Right lobe of liver (tissue), 6 donors: ENCODE data around the gene ADGRE1. TPM values are rescaled to one million over a fixed set of nuclear protein-coding genes. Genes with fewer than 3 reads are reported as not detected.

Experiments used
- ATAC-seq, 4 donors: fragments of 200-7000 bp; cut with Tn5 transposase; one replicate each; pipeline ENCODE4 v1.9.1; 2020; ENCODE audit warnings: mild to moderate bottlenecking in 4 of 4, moderate library complexity in 4 of 4
- DNase-seq, 3 donors: peaks; one replicate each; pipeline ENCODE4 v3.0.0-alpha.2; 2020
- H3K27ac ChIP-seq, 3 donors: fragments of 200-600 bp; one replicate each; pipeline ENCODE4 v1.8.0; 2022
- H3K27me3 ChIP-seq, 2 donors: fragments of 200-600 bp; one replicate each; pipeline ENCODE4 v1.8.0; 2022
- H3K36me3 ChIP-seq, 4 donors: fragments of 200-600 bp; sonication (generic) in 1 of 4; one replicate each; pipeline versions ENCODE4 v1.5.1 to v1.8.0; 2017 to 2022; ENCODE audit warnings: control low read depth in 1 of 4
- H3K4me1 ChIP-seq, 4 donors: fragments of 200-600 bp; sonication (generic) in 1 of 4; one replicate each; pipeline versions ENCODE4 v1.5.1 to v1.8.0; 2017 to 2022; ENCODE audit warnings: control low read depth in 1 of 4
- H3K4me3 ChIP-seq, 3 donors: fragments of 200-600 bp; one replicate each; pipeline ENCODE4 v1.8.0; 2022
- H3K9me3 ChIP-seq, 4 donors: fragments of 200-600 bp; sonication (generic) in 1 of 4; one replicate each; pipeline versions ENCODE4 v1.5.1 to v1.8.0; 2017 to 2022; ENCODE audit warnings: control low read depth in 1 of 4
- CTCF ChIP-seq, 4 donors: fragments of 200-600 bp in 3 of 4; fragments of 450-650 bp in 1 of 4; IDR thresholded peaks; one replicate each; pipeline versions ENCODE4 v1.5.1 to v1.8.0; 2016 to 2022; ENCODE audit warnings: antibody characterized with exemption in 4 of 4, mild to moderate bottlenecking in 2 of 4
- POLR2A ChIP-seq: fragments of 450-650 bp; IDR thresholded peaks from one replicate; pipeline ENCODE4 v1.6.1; 2017; ENCODE audit warnings: antibody characterized with exemption, mild to moderate bottlenecking
- WGBS: methylation state at CpG from one replicate; pipeline ENCODE4 v1.1.6; 2018; ENCODE audit warnings: low coverage, low lambda C conversion rate; ENCODE audit not compliant: insufficient coverage; ENCODE audit errors: missing lambda C conversion rate; 5-methylcytosine and 5-hydroxymethylcytosine counted together
- intact Hi-C, 2 donors: fragments of 100-400 bp; cut with DNase I; formaldehyde crosslinking; loops; one replicate each; pipeline versions ENCODE4 v1.11.2 to v1.14.1; 2022
- total RNA-seq, 6 experiments: library from RNA; depleted of rRNA in 2 of 6; stranded (reverse); fragments of >200 nt in 2 of 6; fragmentation: NEBNext Ultra II Directional in 3 of 6; extraction: Animal tissue kit (Norgen Biotek cat#: 25700) in 3 of 6; gene quantifications; one replicate each; pipeline versions ENCODE4 v1.1.0 to v1.2.4, GENCODE V29; 2016 to 2023
- donor health status: DM: no; HTN: yes; CAD: no.
- donor health status: DM: no; HTN: no; CAD: no.
- donor health status: DM: no; HTN: no; CAD: no.
- donor health status: DM: no; HTN: yes; CAD: no.
- donor health status: DM: no; HTN: yes; CAD: no.

ADGRE1 gene
- total RNA-seq, 6 experiments from 2014 or later, result 0.18 to 3.3 (median 0.75) TPM

- Histone ChIP-seq H3K9me3 (no peaks in the 10 kb centered on the region), H3K27me3 (no peaks in the 10 kb centered on the region), H3K36me3 (no peaks in the 10 kb centered on the region), H3K27ac (no peak overlapping the region), H3K4me1 (no peaks in the 10 kb centered on the region), H3K4me3 (no peak overlapping the region)
- DNase-seq, result no peak
- 76% methylated on average over 10 of the region's 10 CpGs for WGBS
- TF ChIP-seq CTCF (IDR thresholded peaks at IDR 0.05) (no peak), POLR2A (no peak)
- intact Hi-C loops, result no loop called here
- no peak for ATAC-seq
Measured at GRCh38 chr19:6873708-6874431, 13.5 kb upstream of the ADGRE1 start.

- intact Hi-C loops, result no loop called here
- 27% methylated on average over 2 of the region's 2 CpGs for WGBS
Measured at GRCh38 chr19:6875218-6875617, 12.2 kb upstream of the ADGRE1 start.

GRCh38 chr19:6876748-6877147, 10.6 kb upstream of the ADGRE1 start:
- no peak for DNase-seq
- H3K36me3 ChIP-seq, result no peaks in the 10 kb centered on the region
- no peaks in the 10 kb centered on the region for H3K4me1 ChIP-seq
- no peaks in the 10 kb centered on the region for H3K9me3 ChIP-seq
- ATAC-seq, result peak; percentile 26 to 62 (median 35)
- intact Hi-C loops, result no loop called here
- WGBS, result 6% methylated on average over 6 of the region's 7 CpGs
- no peak overlapping the region for H3K27ac ChIP-seq
- H3K27me3 ChIP-seq, result no peaks in the 10 kb centered on the region
- H3K4me3 ChIP-seq, result no peak overlapping the region
- TF ChIP-seq POLR2A, result no peak
- TF ChIP-seq CTCF (IDR thresholded peaks at IDR 0.05), result no peak

More at GRCh38 chr19:6875218-6875617, 12.2 kb upstream of the ADGRE1 start:
- Histone ChIP-seq H3K9me3 (no peaks in the 10 kb centered on the region), H3K27ac (no peak overlapping the region), H3K36me3 (no peaks in the 10 kb centered on the region), H3K27me3 (no peaks in the 10 kb centered on the region), H3K4me3 (no peak overlapping the region), H3K4me1 (no peaks in the 10 kb centered on the region)
- TF ChIP-seq POLR2A, result no peak
- no peak for TF ChIP-seq CTCF (IDR thresholded peaks at IDR 0.05)
- no peak for ATAC-seq
- no peak for DNase-seq

- 49% methylated on average over 4 of the region's 4 CpGs for WGBS
- Histone ChIP-seq H3K36me3 (no peaks in the 10 kb centered on the region), H3K27ac (no peak overlapping the region), H3K4me3 (no peak overlapping the region), H3K4me1 (no peaks in the 10 kb centered on the region), H3K27me3 (no peaks in the 10 kb centered on the region), H3K9me3 (no peaks in the 10 kb centered on the region)
- DNase-seq (no peak), ATAC-seq (no peak)
- TF ChIP-seq POLR2A (no peak), CTCF (IDR thresholded peaks at IDR 0.05) (no peak)
- intact Hi-C loops, result no loop called here
Measured at GRCh38 chr19:6877766-6878165, 9.6 kb upstream of the ADGRE1 start.
